GM18517 (cell line): ENCODE data around the gene HMGN2.
A peak's percentile ranks its signal among the peaks of the same experiment; 100 is the strongest.
"Not testable (repeated sequence)": the region's sequence is repeated elsewhere in the genome, so short reads cannot be mapped to it uniquely, and the experiment has no call there.

Experiments used
- ATAC-seq: cut with Tn5 transposase; IDR thresholded peaks from one replicate; pipeline ENCODE4 v1.9.1; 2021; ENCODE audit warnings: mild to moderate bottlenecking, moderate library complexity; ENCODE audit not compliant: unreplicated experiment

The HMGN2 gene

DNA sequence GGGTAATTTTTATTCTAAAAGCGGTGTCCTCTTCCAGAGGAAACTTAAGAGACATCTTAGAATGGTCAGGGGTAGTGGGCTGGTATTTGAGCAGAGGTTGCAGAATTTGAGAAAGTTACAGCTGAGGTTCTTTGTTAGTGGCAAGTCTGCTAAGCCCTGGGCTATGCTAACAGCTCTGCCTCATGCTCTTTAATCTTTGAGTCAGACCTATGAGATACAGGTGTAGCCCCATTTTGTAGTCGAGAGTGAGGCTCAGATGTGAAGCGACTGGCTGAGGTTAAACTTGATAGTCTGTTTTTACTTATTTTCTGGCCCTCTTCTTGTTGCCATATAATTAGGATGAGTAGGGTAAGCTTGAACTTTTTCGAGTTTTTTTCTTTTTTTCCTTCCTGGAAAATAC lies 4.7 kb downstream of the HMGN2 start:
- no peak for ATAC-seq

GRCh38 chr1:26477446-26478152 lies 5.4 kb downstream of the HMGN2 start:
- ATAC-seq = no peak

GRCh38 chr1:26478159-26478558 lies 5.9 kb downstream of the HMGN2 start:
- no peak for ATAC-seq

DNA sequence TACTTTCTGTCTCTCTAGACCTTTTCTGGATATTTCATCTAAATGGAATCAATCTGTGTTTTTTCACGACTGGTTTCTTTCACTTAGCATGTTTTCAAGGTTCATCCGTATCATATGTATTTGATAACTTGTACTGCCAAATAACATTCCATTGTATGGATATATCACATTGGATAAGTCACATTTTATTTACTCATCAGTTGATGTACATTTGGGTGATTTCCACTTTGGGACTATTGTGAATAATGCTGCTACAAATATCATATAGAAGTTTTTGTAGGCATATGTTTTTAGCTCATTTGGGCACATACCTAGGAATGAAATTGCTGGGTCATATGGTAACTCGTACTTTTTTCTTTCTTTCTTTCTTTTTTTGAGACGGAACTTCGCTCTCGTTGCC lies 6.7 kb downstream of the HMGN2 start:
- ATAC-seq = no peak

- no peak for ATAC-seq
These were observed 10.7 kb downstream of the HMGN2 start for GRCh38 chr1:26482921-26483320.

DNA sequence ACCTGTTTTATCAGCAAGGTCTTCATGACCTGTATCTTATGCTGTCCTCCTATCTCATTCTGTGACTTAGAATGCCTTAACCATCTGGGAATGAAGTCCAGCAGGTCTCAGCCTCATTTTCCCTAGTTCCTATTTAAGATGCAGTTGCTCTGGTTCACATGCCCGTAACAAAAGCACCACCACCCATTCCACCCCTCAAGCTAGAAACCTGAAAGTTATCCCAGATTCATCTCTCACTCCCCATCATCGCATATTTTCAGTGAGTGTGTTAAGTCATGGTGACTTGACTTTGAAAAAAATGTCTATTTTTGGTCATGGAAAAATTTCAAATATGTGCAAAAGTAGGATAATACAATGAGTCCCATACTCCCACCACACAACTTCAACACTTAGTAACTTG lies 11.7 kb downstream of the HMGN2 start:
- ATAC-seq = no peak

DNA sequence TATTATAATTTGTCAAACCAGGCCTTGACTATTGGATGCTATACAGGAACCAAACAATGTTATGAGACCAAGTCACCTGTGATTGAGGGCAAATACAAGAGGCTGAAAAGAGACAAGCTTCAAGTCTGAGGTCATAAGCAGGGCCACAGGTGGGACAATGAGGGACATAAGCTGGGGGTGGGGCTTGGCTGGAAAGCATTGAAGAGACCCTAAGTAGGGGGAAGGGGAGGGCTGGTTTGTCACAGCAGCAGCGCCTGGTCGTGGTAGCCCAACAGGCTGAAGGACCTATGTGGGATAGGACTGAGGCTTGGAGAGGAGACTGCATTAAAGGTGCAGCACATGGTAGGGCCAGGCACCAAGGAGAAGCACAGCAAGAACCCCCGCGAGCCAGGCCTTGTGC lies 17.9 kb downstream of the HMGN2 start:
- no peak for ATAC-seq

GRCh38 chr1:26493267-26493666 lies 21.0 kb downstream of the HMGN2 start:
- ATAC-seq = no peak

- no peak for ATAC-seq
These were observed 21.7 kb downstream of the HMGN2 start for GRCh38 chr1:26493938-26494337.

DNA sequence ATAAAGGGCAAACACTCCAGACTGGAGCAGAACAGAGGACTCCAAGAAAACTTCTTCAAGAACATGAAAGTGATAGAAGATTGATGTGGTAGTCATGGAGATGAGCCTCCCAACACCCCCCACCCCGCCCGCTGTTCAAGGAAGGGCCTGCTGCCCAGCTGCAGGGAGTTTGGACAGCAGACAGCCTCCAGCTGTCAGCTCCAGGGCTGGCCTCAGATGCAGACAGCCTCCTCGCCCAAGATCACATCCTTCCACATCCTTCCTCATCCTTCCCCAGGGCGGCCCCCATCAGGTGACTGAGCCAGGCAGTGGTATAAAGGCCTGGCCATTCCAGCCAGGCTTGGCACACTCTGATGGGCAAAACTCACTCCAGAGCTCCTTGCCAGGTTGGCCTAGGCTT lies 24.6 kb downstream of the HMGN2 start:
- no peak for ATAC-seq

GRCh38 chr1:26498894-26499293 lies 26.7 kb downstream of the HMGN2 start:
- ATAC-seq = no peak

DNA sequence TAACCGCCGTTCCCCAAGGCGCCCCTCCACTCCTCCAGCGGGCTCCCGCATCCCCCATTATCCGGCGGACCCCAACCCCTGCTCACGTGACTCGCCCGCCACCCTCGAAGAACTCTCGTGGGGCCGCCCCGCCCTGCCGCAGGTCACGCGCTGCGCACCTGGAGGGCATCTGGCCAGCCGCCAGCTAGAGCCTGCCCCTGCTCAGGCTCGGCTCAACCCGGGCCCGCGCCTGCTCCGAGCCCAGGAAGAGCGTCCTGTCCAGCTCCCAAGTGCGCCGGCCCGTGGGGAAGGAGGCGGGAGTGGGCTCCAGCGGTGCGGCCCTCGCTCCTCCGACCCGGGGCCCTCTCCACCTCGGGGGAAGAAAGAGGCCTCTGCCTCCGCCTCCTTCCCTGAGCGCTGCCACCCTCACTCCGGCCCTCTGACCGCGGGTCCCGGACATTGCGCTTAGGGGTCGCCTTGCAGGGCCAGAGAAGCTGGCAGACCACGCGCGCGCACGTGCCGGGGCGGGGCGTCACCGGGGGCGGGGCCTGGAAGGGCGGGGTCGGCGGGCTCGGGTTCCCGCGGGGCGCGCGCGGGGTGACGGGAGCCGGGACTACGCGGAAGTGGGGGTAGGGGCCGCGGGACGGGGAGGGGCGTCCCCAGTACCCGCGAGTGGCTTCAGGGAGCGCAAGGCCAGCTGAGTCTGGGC lies 28.4 kb downstream of the HMGN2 start:
- peak; percentile 53 for ATAC-seq

DNA sequence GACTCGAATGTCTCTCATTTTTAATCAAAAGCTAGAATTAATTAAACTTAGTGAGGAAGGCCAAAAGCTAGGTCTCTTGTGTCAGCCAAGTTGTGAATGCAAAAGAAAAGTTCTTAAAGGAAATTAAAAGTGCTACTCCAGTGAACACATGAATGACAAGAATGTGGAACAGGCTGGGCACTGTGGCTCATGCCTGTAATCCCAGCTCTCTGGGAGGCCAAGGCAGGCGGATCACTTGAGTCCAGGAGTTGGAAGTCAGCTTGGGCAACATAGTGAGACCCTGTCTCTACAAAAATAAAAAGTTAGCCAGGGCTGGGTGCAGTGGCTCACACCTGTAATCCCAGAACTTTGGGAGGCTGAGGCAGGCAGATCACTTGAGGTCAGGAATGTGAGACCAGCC lies 38.5 kb downstream of the HMGN2 start:
- not testable (repeated sequence) for ATAC-seq

DNA sequence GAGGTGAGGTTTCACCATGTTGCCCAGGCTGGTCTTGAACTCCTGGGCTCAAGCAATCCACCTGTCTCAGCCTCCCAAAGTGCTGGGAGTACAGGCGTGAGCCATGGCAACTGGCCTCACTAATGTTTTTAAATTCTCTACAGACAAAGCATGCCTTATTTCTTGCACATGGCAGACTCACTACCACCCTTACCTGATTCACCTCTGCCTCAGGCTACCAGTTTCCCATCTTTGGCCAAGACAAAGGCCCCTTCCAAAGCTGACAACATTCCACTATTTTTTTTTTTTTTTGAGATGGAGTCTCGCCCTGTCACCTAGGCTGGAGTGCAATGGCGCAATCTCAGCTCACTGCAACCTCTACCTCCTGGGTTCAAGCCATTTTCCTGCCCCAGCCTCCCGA lies 43.6 kb downstream of the HMGN2 start:
- not testable (repeated sequence) for ATAC-seq

GRCh38 chr1:26516987-26517765 lies 44.9 kb downstream of the HMGN2 start:
- no peak for ATAC-seq

DNA sequence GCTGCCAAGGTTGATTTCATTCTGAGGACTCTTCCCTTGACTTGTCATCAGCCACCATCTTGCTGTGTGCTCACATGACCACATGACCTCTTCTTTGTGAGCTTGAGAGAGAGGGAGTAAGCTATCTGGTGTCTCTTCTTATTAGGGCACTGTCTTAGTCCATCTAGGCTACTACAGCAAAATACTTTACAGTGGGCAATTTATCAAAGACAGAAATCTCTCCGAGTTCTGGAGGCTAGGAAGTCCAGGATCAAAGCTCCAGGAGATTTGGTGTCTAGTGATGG lies 45.5 kb downstream of the HMGN2 start:
- no peak for ATAC-seq

DNA sequence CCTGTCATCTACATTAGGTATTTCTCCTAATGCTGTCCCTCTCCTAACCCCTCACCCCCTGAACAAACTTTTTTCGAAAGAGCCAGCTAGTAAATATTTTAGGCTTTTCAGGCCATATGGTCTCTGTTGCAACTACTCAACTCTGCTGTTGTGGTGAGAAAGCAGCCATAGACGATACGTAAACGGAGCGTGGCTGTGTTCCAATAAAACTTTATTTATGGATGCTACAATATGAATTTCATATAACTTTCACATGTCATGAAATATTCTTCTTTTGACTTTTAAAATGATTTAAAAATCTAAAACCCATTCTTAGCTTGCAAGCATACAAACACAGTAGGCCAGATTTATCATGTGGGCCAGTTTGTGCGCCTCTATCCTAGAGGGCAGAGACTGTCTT lies 46.1 kb downstream of the HMGN2 start:
- no peak for ATAC-seq

DNA sequence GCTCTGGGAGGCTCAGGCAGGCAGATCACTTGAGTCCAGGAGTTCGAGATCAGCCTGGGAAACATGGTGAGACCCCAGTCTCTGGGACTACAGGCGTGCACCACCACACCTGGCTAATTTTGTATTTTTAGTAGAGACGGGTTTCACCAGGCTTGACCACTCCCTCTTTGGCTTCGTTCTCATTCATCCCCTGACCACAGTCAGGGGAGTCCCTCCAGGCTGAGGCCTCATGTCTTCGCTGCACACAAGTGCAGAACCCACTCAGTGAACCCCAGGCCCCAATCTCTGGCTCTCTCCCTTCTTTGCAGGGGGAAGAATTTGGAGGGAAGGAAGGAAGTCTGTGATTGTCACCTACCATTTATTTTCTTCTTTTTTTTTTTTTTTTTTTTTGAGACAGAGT lies 48.1 kb downstream of the HMGN2 start:
- no peak for ATAC-seq

GRCh38 chr1:26521669-26522030 lies 49.4 kb downstream of the HMGN2 start:
- ATAC-seq = no peak

GRCh38 chr1:26522073-26522472 lies 49.8 kb downstream of the HMGN2 start:
- no peak for ATAC-seq

- no peak for ATAC-seq
These were observed 51.9 kb downstream of the HMGN2 start for GRCh38 chr1:26524181-26524580.
